ENCODE data around the gene IL18. TPM values are rescaled to one million over a fixed set of nuclear protein-coding genes. Genes with fewer than 3 reads are reported as not detected.

The IL18 gene
- total and polyA plus RNA-seq, 2 donors (not counting 1 experiment from before 2014, with no cell fraction given), result 0.67 to 1.6 TPM

DNA sequence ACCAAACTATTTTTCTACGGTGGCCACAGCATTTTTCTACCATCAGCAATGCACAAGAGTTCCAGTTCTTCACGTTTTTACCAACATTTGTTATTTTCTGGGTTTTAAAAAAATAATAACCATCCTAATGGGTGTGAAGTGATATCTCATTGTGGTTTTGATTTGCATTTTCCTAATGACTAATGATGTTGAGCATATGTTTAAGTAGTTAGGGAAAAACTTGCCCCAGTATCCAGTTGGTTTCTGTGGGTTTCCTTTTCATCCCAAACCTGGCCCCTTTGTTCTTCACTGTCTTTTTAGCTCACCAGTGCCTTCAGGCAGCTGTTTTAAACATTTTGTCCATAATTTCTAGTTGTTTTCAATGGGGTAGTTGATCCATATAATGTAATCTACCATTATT is 47.6 kb upstream of the IL18 start:
- H3K4me1 Mint-ChIP-seq, result peaks cover 8% of the 10 kb centered on the region
- no peaks in the 10 kb centered on the region for H3K4me1 ChIP-seq (ENCODE audit: control insufficient read depth in 2 of 2, insufficient read depth in 2 of 2, low read length in 2 of 2)
- CTCF ChIA-PET, result interaction anchor here (1.0 kb wide), 1 partner anchor 69 kb away, joined by 3 read pairs; no protein-coding TSS in a partner anchor
- no peak overlapping the region for H3K9ac ChIP-seq (ENCODE audit: low read length)
- H3K4me3 Mint-ChIP-seq, result no peak overlapping the region
- WGBS (ENCODE audit: insufficient coverage), result no CpG with 5 or more reads among the region's 2 CpGs
- H3K27ac Mint-ChIP-seq, result no peak overlapping the region
- no peak overlapping the region for H3K4me2 ChIP-seq (replicated peaks; ENCODE audit: low read depth, low read length, poor library complexity, severe bottlenecking)
- ATAC-seq (ENCODE audit: low read depth) (no peak), DNase-seq (no peak)
- peaks cover 18% of the 10 kb centered on the region for H3K27me3 Mint-ChIP-seq
- peaks cover 0 to 2% (median 0%) of the 10 kb centered on the region in 3 donors for H3K9me3 ChIP-seq (ENCODE audit: control extremely low read depth in 1 of 3, control insufficient read depth in 2 of 3, insufficient read depth in 1 of 3, low read length in 2 of 3)
- no peak for TF ChIP-seq EZH2 (IDR thresholded peaks at IDR 0.05; ENCODE audit: borderline replicate concordance, insufficient read depth, low read depth, low read length, poor library complexity, severe bottlenecking)
- no peak for TF ChIP-seq CTCF (IDR thresholded peaks at IDR 0.05)
- no peaks in the 10 kb centered on the region for H3K9me3 Mint-ChIP-seq (ENCODE audit: insufficient read depth)
- no peak overlapping the region for H3K27ac ChIP-seq (ENCODE audit: low read length in 2 of 2)
- no peak overlapping the region for H2AFZ ChIP-seq (ENCODE audit: insufficient read depth, low read depth, low read length, poor library complexity, severe bottlenecking)
- H4K20me1 ChIP-seq (ENCODE audit: control insufficient read depth, insufficient read depth, low read length, poor library complexity, severe bottlenecking), result no peaks in the 10 kb centered on the region
- H3K27me3 ChIP-seq (replicated peaks in 1 of 4; ENCODE audit: control extremely low read depth in 1 of 4, control insufficient read depth in 3 of 4, insufficient read depth in 4 of 4, low read length in 3 of 4), result peaks cover 0 to 2% (median 0%) of the 10 kb centered on the region in 4 experiments
- no peaks in the 10 kb centered on the region for H3K36me3 ChIP-seq (replicated peaks in 1 of 2; ENCODE audit: control extremely low read depth in 1 of 2, control insufficient read depth in 1 of 2, extremely low read depth in 1 of 2, insufficient read depth in 2 of 2, low read length in 1 of 2)
- POLR2A ChIA-PET, result no interaction called here
- H3K4me3 ChIP-seq (ENCODE audit: control extremely low read depth in 1 of 5, extremely low read depth in 1 of 5, insufficient read depth in 1 of 5, low read depth in 2 of 5, low read length in 4 of 5), result no peak overlapping the region
- intact Hi-C loops (cut with micrococcal nuclease), result no loop called here
- H3K79me2 ChIP-seq (ENCODE audit: control insufficient read depth, insufficient read depth, low read length), result no peaks in the 10 kb centered on the region

DNA sequence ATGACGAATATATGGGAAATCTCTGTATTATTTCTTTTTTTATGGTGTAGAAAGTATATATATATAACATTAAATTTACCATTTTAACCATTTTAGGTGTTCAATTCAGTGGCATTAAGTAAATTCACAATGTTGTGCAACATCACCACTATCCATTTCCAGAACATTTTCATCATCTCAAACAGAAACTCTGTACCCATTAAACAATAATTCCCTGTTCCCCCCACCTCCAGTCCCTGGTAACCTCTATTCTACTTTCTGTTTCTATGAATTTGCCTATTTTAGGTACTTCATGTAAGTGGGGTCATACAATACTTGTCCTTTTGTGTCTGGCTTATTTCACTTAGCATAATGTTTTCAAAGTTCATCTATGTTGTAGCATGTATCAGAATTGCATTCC is 47.0 kb upstream of the IL18 start:
- H3K4me3 Mint-ChIP-seq, result no peak overlapping the region
- no peaks in the 10 kb centered on the region for H4K20me1 ChIP-seq (ENCODE audit: control insufficient read depth, insufficient read depth, low read length, poor library complexity, severe bottlenecking)
- no peak overlapping the region for H3K4me2 ChIP-seq (replicated peaks; ENCODE audit: low read depth, low read length, poor library complexity, severe bottlenecking)
- DNase-seq, result no peak
- ChIA-PET CTCF (no interaction called here), POLR2A (no interaction called here)
- H3K9me3 Mint-ChIP-seq (ENCODE audit: insufficient read depth), result no peaks in the 10 kb centered on the region
- peaks cover 8% of the 10 kb centered on the region for H3K4me1 Mint-ChIP-seq
- peaks cover 18% of the 10 kb centered on the region for H3K27me3 Mint-ChIP-seq
- no peak overlapping the region for H2AFZ ChIP-seq (ENCODE audit: insufficient read depth, low read depth, low read length, poor library complexity, severe bottlenecking)
- no peak overlapping the region for H3K27ac ChIP-seq (ENCODE audit: low read length in 2 of 2)
- H3K9ac ChIP-seq (ENCODE audit: low read length), result no peak overlapping the region
- no peak for TF ChIP-seq CTCF (IDR thresholded peaks at IDR 0.05)
- TF ChIP-seq EZH2 (IDR thresholded peaks at IDR 0.05; ENCODE audit: borderline replicate concordance, insufficient read depth, low read depth, low read length, poor library complexity, severe bottlenecking), result no peak
- ATAC-seq (ENCODE audit: low read depth), result no peak
- no peaks in the 10 kb centered on the region for H3K79me2 ChIP-seq (ENCODE audit: control insufficient read depth, insufficient read depth, low read length)
- intact Hi-C loops (cut with micrococcal nuclease), result no loop called here
- H3K27me3 ChIP-seq (replicated peaks in 1 of 4; ENCODE audit: control extremely low read depth in 1 of 4, control insufficient read depth in 3 of 4, insufficient read depth in 4 of 4, low read length in 3 of 4), result peaks cover 0 to 2% (median 0%) of the 10 kb centered on the region in 4 experiments
- WGBS (ENCODE audit: insufficient coverage), result no CpG with 5 or more reads among the region's 1 CpG
- H3K9me3 ChIP-seq (ENCODE audit: control extremely low read depth in 1 of 3, control insufficient read depth in 2 of 3, insufficient read depth in 1 of 3, low read length in 2 of 3), result peaks cover 0 to 2% (median 0%) of the 10 kb centered on the region in 3 donors
- no peak overlapping the region for H3K4me3 ChIP-seq (ENCODE audit: control extremely low read depth in 1 of 5, extremely low read depth in 1 of 5, insufficient read depth in 1 of 5, low read depth in 2 of 5, low read length in 4 of 5)
- H3K36me3 ChIP-seq (replicated peaks in 1 of 2; ENCODE audit: control extremely low read depth in 1 of 2, control insufficient read depth in 1 of 2, extremely low read depth in 1 of 2, insufficient read depth in 2 of 2, low read length in 1 of 2), result no peaks in the 10 kb centered on the region
- H3K27ac Mint-ChIP-seq, result no peak overlapping the region
- H3K4me1 ChIP-seq (ENCODE audit: control insufficient read depth in 2 of 2, insufficient read depth in 2 of 2, low read length in 2 of 2), result no peaks in the 10 kb centered on the region
